Glomerular endothelial cell (primary cell): ENCODE measurements around the gene KRTAP10-3. TPM values are rescaled to one million over a fixed set of nuclear protein-coding genes. Genes with fewer than 3 reads are reported as not detected.
"Not testable (repeated sequence)": the region's sequence is repeated elsewhere in the genome, so short reads cannot be mapped to it uniquely, and the experiment has no call there.

ENCODE experiments used
- DNase-seq: peaks from one replicate; pipeline ENCODE4 v3.0.0-alpha.2; 2011; ENCODE audit warnings: low read depth, low spot score; ENCODE audit errors: extremely low read depth
- total RNA-seq: library from RNA; depleted of rRNA; stranded (reverse); fragments of >200 nt; gene quantifications from 2 replicates; pipeline ENCODE4 v1.2.3, GENCODE V29; 2015

Gene KRTAP10-3
- total RNA-seq, 1 donor from 2014 or later: not detected

DNA sequence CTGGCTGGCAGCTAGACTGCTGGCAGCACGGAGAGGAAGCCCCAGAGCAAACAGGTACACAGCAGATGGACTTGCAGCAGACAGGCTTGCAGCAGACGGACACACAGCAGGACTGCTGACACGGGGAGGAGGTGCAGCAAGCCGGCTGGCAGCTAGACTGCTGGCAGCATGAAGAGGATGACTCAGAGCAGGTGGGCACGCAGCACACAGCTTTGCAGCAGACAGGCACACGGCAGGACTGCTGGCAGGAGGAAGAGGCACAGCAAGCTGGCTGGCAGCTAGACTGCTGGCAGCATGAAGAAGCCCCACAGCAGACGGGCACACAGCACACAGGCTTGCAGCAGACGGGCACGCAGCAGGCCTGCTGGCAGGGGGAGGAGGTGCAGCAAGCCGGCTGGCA lies 7.8 kb downstream of the KRTAP10-3 start:
- no peak for DNase-seq

DNA sequence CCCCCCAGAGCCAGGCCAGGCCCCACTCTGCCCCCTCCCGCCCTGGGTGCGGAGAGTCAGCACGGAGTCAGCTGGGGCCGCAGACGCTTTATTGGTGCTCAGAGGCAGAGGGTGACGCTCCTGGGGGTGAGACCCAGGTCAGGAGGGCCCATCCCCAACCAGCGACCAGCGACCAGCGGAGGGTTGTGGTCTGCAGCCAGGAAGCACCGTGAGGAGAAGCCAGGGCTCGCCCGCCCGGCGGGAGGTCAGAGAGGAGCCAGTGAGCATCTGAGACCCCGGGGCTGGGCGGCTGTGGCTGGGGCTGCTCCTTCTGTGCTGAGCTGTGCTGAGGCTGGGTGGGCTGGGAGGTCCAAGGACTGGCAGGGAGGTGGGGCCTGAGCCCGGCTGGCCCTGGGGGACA lies 8.3 kb downstream of the KRTAP10-3 start:
- DNase-seq: not testable (repeated sequence)

DNA sequence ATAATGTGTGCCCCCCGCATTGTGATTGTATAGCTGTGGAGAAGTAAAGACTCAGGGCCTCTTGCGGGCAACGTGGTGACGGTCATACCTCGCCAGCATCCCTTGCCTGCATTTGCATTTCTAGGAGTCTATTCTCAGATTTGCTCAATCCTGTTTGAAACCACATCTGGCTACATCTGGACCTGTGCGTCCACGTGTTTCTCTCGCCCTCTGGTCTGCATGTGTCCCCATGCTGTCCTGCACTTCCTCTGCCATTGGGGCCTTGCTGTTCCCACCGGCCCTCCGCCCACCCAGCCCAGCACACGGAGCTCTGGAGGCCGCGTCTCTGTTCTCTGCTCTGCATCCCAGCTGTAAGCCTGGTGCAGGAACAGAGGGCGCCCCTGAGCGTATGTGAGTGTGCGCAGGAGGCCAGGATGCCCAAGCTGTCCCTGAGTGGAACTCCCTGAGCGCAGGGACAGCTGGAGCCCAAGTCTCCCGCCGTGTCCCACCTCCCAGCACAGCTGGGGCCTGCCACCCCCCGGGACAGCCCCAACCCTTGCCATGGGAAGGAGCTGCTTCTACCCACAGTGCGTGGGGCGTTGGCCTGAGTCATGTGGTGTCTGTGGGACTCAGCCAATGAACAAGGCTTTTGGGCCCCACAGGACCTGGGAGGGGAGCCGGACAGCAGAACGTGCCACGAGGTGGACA lies 8.9 kb downstream of the KRTAP10-3 start:
- DNase-seq: no peak

DNA sequence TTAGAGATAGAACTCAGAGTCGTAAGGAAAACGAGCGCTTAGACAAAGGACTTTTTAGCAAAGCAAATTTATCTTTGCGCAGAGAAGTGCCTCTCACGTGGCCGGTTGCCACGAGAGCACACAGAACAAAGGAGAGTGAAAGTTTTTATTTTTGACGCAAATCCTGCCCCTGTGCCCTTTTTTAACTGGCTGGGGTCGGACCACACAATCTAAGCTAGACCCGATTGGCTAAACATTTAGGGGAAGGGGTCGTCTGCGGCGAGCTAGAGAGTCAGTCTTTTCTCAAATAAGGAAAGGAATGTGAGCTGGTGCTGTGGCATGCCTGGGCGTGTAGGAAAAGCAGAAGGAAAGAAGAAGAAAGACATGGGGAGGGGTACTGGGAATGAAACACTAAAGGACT lies 9.7 kb downstream of the KRTAP10-3 start:
- DNase-seq: no peak

GRCh38 chr21:44548381-44548780 lies 10.2 kb downstream of the KRTAP10-3 start:
- no peak for DNase-seq

- DNase-seq: no peak
These were observed 10.8 kb downstream of the KRTAP10-3 start for GRCh38 chr21:44547656-44548331.

GRCh38 chr21:44544566-44544965 lies 14.0 kb downstream of the KRTAP10-3 start:
- DNase-seq: no peak

DNA sequence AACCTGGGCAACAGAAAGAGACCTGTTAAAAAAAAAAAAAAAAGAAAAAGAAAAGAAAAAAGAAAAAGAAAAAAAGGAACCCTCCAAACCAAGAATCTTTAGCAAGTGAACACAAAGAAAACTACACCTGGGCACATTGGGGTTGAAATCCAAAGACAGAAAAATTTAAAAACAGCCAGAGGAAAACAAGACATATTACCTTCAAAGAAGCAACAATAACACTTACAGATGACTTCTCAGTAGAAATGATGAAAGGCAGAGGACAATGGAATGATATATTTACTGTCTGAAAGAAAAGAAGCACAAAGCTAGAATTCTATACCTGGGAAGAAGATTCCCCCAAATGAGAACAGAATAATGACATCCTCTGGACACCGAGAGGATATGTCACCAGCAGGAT lies 15.9 kb downstream of the KRTAP10-3 start:
- DNase-seq: no peak

DNA sequence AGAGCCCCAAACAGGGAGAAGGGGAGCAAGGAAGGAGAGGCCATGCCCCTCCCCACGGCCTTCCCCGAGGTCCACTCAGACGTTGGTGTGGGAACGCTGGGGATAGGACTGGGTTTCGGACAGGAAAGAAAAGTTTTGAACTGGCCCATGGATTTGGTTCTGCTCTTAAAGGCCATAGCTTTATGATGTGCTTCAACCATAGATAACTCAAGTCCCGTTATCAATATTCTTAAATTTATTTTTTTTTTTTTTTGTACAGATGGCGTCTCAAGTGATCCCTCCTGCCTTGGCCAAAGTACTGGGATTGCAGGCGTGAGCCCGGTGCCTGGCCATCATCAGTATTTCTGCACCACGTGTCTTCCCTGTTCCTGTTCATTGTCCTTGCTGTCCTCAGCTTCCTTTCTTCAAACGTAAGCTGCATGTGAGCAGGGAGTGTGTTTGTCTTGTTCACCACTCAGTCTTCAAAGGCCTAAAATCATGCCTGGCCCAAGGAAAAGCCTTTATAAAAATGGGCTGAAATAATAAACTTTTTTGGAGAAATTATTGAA lies 17.8 kb downstream of the KRTAP10-3 start:
- no peak for DNase-seq

DNA sequence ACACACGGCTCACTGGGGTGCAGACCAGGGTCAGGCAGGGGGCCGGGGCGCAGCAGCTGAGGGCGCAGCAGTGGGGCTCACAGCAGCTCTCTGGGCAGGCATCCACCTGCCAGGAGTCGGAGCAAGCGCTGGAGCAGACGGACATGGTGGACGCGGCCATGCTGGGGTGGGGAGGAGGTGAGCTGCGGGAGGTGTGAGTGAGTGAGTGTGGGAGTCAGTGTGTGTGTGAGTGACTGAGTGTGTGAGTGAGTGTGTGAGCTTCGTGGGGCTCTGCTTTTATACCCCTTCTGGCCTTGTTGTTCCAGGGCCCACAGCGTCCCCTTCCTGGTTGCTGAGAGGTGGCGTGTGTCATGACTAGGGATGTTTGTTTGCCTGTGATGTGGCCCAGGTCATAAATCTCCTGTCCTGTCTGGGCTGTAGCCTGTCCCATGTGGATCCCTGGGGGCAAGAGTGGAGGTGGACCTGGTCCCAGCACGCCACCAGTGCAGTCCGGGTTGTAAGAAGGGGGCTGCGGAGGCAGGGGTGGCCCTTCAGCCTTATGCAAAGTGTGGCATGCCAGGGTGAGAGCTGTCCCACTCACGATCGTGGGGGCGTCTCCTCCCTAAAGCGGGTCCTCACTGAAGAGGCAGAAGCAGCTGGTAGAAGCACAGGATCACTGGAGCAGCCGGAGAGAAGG lies 18.5 kb downstream of the KRTAP10-3 start, which contains the start of gene KRTAP10-1:
KRTAP10-1 (minus strand) TSS at position 205 of the 676 bp plus-strand sequence; CDS start at position 160, 45 bp downstream.
- no peak for DNase-seq

DNA sequence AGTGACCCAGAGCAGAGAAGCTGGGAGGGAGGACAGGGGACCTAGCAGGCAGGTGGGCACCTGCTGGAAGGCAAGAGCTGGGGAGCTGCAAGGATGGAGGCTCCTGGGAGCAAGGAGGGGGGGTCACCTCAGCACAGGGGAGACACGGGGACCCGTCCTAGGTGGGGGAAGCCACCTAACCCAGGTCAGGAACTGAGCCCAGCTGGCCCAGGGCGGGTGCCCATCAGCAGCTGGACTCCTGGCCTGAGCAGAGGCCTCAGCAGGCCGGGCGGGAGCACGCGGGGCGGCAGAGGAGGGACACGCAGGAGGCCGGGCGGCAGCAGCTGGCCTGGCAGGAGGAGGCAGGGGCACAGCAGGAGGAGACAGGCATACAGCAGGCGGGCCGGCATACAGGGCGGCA lies 19.5 kb downstream of the KRTAP10-3 start:
- DNase-seq: no peak

- no peak for DNase-seq
These were observed 20.4 kb downstream of the KRTAP10-3 start for GRCh38 chr21:44537930-44538911.

DNA sequence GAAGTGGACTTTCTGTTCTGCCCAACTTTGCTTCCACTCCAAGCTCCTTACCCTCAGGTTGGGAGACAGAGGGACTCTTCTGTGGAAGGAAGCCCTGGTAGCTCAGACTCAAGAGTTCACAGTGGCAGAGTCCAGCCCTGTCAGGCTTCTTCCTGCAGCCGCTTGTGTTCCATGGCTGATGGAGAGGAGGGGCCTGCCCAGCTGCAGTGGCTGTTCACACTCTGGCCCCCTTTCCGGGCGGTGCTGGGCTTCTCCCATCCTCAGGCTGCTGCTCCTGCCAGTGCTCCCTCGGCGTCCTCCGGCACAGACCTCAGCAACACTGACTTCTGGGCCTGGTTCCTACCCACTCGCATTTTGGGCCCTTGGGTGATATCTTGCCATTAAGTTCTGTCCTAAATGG lies 22.6 kb downstream of the KRTAP10-3 start:
- no peak for DNase-seq

DNA sequence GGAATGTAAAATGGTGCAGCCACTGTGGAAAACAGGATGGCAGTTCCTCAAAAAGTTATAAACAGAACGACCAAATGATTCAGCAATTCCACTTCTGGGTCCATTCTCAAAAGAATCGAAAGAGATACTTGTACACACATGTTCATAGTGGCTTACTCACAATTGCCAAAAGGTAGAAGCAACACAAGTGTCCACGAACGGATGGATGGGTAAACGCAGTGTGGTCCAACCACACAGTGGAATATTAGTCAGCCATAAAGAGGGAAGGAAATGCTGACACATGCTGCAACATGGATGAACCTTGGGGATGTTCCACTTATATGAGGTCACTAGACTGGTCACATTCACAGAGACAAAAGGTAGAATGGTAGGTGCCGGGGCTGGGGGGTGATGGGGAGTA lies 23.9 kb downstream of the KRTAP10-3 start:
- DNase-seq: no peak

DNA sequence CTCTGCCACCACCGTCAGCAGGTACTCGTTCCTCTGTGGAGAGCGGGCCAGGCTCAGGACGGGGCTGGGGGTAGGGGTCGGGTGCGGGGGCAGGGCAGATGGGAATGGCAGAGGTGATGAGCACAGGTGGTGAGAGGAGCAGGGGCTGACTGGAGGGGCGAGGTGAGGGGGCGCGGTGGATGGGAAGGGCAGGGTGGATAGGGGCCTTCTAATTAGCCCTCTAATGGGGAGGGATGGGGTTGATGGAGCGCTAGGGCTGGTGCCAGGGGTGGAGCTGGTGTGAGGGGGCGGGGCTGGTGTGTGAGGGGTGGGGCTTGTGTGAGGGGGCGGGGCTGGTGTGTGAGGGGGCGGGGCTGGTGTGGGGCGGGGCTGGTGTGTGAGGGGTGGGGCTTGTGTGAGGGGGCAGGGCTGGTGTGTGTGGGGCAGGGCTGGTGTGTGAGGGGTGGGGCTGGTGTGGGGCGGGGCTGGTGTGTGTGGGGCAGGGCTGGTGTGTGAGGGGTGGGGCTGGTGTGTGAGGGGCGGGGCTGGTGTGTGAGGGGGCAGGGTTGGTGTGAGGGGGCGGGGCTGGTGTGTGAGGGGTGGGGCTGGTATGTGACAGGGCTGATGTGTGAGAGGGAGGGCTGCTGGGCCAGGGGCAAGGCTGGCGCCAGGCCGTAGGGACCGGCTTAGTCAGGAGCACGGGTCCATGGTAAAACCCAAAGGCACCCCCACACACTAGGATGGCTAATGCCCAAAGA lies 24.5 kb downstream of the KRTAP10-3 start:
- DNase-seq: no peak

DNA sequence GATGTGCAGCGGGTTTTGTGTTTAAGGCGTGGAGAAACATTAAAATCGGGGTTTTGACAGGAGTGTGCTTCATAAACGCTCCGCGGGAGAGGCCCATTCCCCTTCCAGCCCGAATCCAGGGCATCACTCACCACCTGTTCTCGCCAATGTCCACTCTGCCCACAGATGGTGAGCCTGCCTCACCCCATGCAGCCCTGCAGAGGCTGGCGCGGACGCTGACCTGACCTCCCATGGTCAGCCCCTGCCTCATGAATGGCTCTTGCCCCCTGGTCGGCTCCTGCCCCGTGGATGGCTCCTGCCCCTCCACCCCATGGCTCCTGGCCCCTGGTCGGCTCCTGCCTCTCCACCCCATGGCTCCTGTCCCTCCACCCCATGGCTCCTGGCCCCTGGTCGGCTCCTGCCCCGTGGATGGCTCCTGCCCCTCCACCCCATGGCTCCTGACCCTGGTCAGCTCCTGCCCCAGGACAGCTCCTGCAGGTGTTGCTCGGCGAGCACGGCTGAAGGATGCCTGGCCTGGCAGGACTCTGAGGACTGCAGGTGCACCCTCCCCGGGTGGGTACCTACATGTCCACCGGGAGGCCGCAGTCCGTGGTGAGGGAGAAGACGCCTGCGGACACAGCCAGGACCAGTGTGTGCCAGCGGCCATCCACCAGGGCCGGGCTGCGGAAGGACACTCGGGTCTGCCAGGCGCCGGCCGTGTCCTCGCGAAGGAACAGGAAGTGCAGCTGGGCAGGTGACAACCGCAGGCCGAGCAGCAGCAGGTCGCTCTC lies 25.3 kb downstream of the KRTAP10-3 start:
- DNase-seq: no peak

GRCh38 chr21:44532712-44533111 lies 25.9 kb downstream of the KRTAP10-3 start:
- no peak for DNase-seq

GRCh38 chr21:44531606-44532564 lies 26.7 kb downstream of the KRTAP10-3 start:
- DNase-seq: no peak
